Measurements from ENCODE around the gene PRR16. TPM values are rescaled to one million over a fixed set of nuclear protein-coding genes. Genes with fewer than 3 reads are reported as not detected.

PRR16 gene
- total RNA-seq, 2 experiments from 2014 or later = not detected

DNA sequence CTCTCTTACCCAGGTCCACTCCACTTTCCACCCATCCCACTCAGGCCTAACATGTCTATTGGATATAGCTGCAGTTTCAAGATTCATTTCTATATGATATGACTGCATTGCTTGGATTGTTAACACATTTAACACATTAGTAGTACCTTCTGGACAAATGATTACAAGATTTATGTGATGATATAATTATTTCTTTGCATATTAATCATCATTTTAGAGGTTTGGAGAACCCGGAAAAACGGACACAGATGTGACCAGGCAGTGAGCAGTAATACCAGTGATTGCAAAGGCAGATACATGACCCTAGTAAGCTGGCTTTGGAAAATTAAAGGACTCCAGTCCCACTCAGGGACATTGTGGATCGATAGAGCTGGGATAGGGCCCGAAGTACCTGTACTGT is 103.8 kb downstream of the PRR16 start:
- H3K4me3 Mint-ChIP-seq = no peak overlapping the region
- H3K27ac Mint-ChIP-seq = no peak overlapping the region
- DNase-seq (no peak), ATAC-seq (no peak)
- TF ChIP-seq CTCF (IDR thresholded peaks at IDR 0.05) = no peak
- no peaks in the 10 kb centered on the region for H3K4me1 Mint-ChIP-seq (ENCODE audit: low read depth)
- ChIA-PET POLR2A (no interaction called here), CTCF (no interaction called here)
- peaks cover 2% of the 10 kb centered on the region for H3K9me3 Mint-ChIP-seq
- intact Hi-C loops (cut with micrococcal nuclease) = no loop called here
- no peaks in the 10 kb centered on the region for H3K36me3 Mint-ChIP-seq (ENCODE audit: low read depth)
- no peaks in the 10 kb centered on the region for H3K27me3 Mint-ChIP-seq

GRCh38 chr5:120568711-120569110 is 104.6 kb downstream of the PRR16 start:
- no peak for TF ChIP-seq CTCF (IDR thresholded peaks at IDR 0.05)
- H3K36me3 Mint-ChIP-seq (ENCODE audit: low read depth) = no peaks in the 10 kb centered on the region
- no peaks in the 10 kb centered on the region for H3K4me1 Mint-ChIP-seq (ENCODE audit: low read depth)
- intact Hi-C loops (cut with micrococcal nuclease) = no loop called here
- POLR2A ChIA-PET = no interaction called here
- H3K27ac Mint-ChIP-seq = no peak overlapping the region
- H3K27me3 Mint-ChIP-seq = no peaks in the 10 kb centered on the region
- DNase-seq = no peak
- peaks cover 2% of the 10 kb centered on the region for H3K9me3 Mint-ChIP-seq
- CTCF ChIA-PET = no interaction called here
- no peak overlapping the region for H3K4me3 Mint-ChIP-seq
- ATAC-seq = no peak

DNA sequence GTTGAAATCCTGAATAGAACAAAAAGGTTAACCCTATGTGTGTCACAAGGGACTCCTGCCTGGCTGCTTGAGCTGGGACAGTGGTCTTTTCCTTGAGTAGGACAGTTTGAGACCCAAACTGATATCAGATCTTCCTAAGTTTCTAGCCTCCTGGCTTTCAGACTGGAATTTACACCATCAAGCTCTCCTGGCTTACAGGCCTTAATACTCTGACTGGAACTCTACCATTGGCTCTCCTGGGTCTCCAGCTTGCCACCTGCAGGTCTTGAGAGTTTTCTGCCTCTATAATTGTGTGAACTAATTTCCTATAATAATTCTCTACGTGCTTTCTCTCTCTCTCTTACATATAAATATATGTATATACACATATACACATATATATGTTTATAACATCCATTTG is 112.5 kb downstream of the PRR16 start:
- no peaks in the 10 kb centered on the region for H3K36me3 Mint-ChIP-seq (ENCODE audit: low read depth)
- no peaks in the 10 kb centered on the region for H3K4me1 Mint-ChIP-seq (ENCODE audit: low read depth)
- no peak overlapping the region for H3K27ac Mint-ChIP-seq
- CTCF ChIA-PET = no interaction called here
- intact Hi-C loops (cut with micrococcal nuclease) = no loop called here
- DNase-seq (no peak), ATAC-seq (no peak)
- no peaks in the 10 kb centered on the region for H3K27me3 Mint-ChIP-seq
- H3K9me3 Mint-ChIP-seq = peaks cover 3% of the 10 kb centered on the region
- TF ChIP-seq CTCF (IDR thresholded peaks at IDR 0.05) = no peak
- POLR2A ChIA-PET = no interaction called here
- H3K4me3 Mint-ChIP-seq = no peak overlapping the region

DNA sequence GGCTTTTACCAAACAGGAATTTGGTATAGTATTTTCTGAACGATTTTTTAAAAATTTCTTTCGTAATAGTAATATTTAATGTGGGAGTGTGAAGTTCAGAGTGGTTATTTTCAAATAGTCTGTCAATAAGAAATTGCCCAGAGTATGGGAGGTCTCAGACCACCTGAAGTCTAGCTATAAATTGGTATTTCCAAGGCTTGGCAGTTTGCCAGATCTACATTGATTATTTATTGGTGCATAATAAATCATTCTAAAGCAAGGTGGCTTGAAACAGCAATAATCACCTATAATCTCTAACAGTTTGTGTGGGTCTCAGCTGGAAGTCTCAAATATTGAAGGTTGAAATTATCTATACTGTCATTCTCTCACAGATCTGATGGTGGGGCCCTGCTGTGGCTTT is 118.5 kb downstream of the PRR16 start:
- no peak overlapping the region for H3K27ac Mint-ChIP-seq
- H3K4me3 Mint-ChIP-seq = no peak overlapping the region
- CTCF ChIA-PET = no interaction called here
- DNase-seq = no peak
- H3K36me3 Mint-ChIP-seq (ENCODE audit: low read depth) = no peaks in the 10 kb centered on the region
- peaks cover 8% of the 10 kb centered on the region for H3K9me3 Mint-ChIP-seq
- no peaks in the 10 kb centered on the region for H3K27me3 Mint-ChIP-seq
- POLR2A ChIA-PET = no interaction called here
- no peaks in the 10 kb centered on the region for H3K4me1 Mint-ChIP-seq (ENCODE audit: low read depth)
- TF ChIP-seq CTCF (IDR thresholded peaks at IDR 0.05) = no peak
- intact Hi-C loops (cut with micrococcal nuclease) = no loop called here
- no peak for ATAC-seq

DNA sequence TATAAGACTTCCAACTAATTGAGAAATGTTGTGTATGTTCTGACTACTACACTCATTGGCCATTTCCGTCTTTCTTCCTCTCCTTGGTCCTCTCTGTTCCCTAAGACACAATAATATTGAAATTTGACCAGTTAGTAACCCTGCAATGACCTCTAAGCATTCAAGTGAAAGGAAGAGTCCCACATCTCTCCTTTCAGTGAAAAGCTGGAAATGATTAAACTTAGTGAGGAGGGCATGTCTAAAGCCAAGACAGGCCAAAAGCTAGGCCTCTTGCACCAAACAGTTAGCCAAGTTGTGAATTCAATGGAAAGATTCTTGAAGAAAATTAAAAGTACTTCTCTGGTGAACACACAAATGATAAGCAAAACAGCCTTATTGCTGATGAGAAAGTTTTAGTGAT is 122.5 kb downstream of the PRR16 start:
- Mint-ChIP-seq H3K36me3 (ENCODE audit: low read depth) (no peaks in the 10 kb centered on the region), H3K9me3 (peaks cover 6% of the 10 kb centered on the region), H3K27ac (no peak overlapping the region), H3K4me1 (ENCODE audit: low read depth) (no peaks in the 10 kb centered on the region), H3K4me3 (no peak overlapping the region), H3K27me3 (no peaks in the 10 kb centered on the region)
- POLR2A ChIA-PET = no interaction called here
- ATAC-seq (no peak), DNase-seq (no peak)
- intact Hi-C loops (cut with micrococcal nuclease) = no loop called here
- CTCF ChIA-PET = no interaction called here
- TF ChIP-seq CTCF (IDR thresholded peaks at IDR 0.05) = no peak
